Measurements from ENCODE around the gene PLEKHG7. TPM values are rescaled to one million over a fixed set of nuclear protein-coding genes. Genes with fewer than 3 reads are reported as not detected.

PLEKHG7 gene
- total RNA-seq, 1 donor from 2014 or later: not detected

Other genes with a start within 250 kb of the PLEKHG7 start
- gene EEA1, start 226.3 kb downstream of the PLEKHG7 start, total RNA-seq: 9.2 TPM in 2 replicates